ENCODE data around the gene TMEM147.
A peak's percentile ranks its signal among the peaks of the same experiment; 100 is the strongest.

Gene TMEM147

GRCh38 chr19:35545001-35545854 lies at the start of gene TMEM147:
Gene TMEM147, plus strand, starts transcription at chr19:35545626. Its CDS starts 114 bp downstream, at chr19:35545740.
- DNase-seq, result peak; percentile 70

GRCh38 chr19:35497406-35497805 lies 48.0 kb upstream of the TMEM147 start:
- no peak for DNase-seq

- DNase-seq, result no peak
Observed at GRCh38 chr19:35498220-35498619, 47.2 kb upstream of the TMEM147 start.

- no peak for DNase-seq
Observed at GRCh38 chr19:35498984-35499527, 46.4 kb upstream of the TMEM147 start.

GRCh38 chr19:35500611-35501010 lies 44.8 kb upstream of the TMEM147 start:
- DNase-seq, result no peak

- no peak for DNase-seq
Observed at GRCh38 chr19:35501684-35502083, 43.7 kb upstream of the TMEM147 start.

GRCh38 chr19:35502751-35503150 lies 42.7 kb upstream of the TMEM147 start:
- no peak for DNase-seq

GRCh38 chr19:35506011-35506410 lies 39.4 kb upstream of the TMEM147 start:
- no peak for DNase-seq

- no peak for DNase-seq
Observed at GRCh38 chr19:35507561-35507960, 37.9 kb upstream of the TMEM147 start.

- DNase-seq, result no peak
Observed at GRCh38 chr19:35508129-35508528, 37.3 kb upstream of the TMEM147 start.

- DNase-seq, result no peak
Observed at GRCh38 chr19:35509018-35509652, 36.3 kb upstream of the TMEM147 start.

GRCh38 chr19:35509861-35510625 lies 35.4 kb upstream of the TMEM147 start:
- peak; percentile 69 for DNase-seq

GRCh38 chr19:35510626-35510964 lies 34.8 kb upstream of the TMEM147 start:
- no peak for DNase-seq

GRCh38 chr19:35511337-35511736 lies 34.1 kb upstream of the TMEM147 start:
- DNase-seq, result no peak

- no peak for DNase-seq
Observed at GRCh38 chr19:35512831-35513627, 32.4 kb upstream of the TMEM147 start.

GRCh38 chr19:35513628-35514281 lies 31.7 kb upstream of the TMEM147 start, which contains the start of gene DMKN:
Gene DMKN, minus strand, starts transcription at chr19:35513649. Its CDS starts 174 bp downstream, at chr19:35513475.
- DNase-seq, result no peak

- DNase-seq, result no peak
Observed at GRCh38 chr19:35514282-35514809, 31.1 kb upstream of the TMEM147 start.

- DNase-seq, result no peak
Observed at GRCh38 chr19:35516310-35516709, 29.1 kb upstream of the TMEM147 start.

GRCh38 chr19:35517342-35517741 lies 28.1 kb upstream of the TMEM147 start:
- no peak for DNase-seq

GRCh38 chr19:35518313-35518712 lies 27.1 kb upstream of the TMEM147 start:
- no peak for DNase-seq

- no peak for DNase-seq
Observed at GRCh38 chr19:35519291-35519690, 26.1 kb upstream of the TMEM147 start.

All from activated T-cell treated with anti-CD3 and anti-CD28 coated beads for 4 hours (primary cell).